Stimulated activated CD4-positive, alpha-beta T cell treated with anti-CD3 and anti-CD28 coated beads, TNF-alpha, amount 100 ng/mL, for 24 hours (primary cell): Measurements from ENCODE around the gene TMEM163.
"Not testable (repeated sequence)": the region's sequence is repeated elsewhere in the genome, so short reads cannot be mapped to it uniquely, and the experiment has no call there.

Experiments used
- DNase-seq, 3 experiments: peaks; one replicate each; pipeline ENCODE4 v3.0.0-alpha.2; 2020; ENCODE audit warnings: low read depth in 3 of 3

TMEM163 gene

DNA sequence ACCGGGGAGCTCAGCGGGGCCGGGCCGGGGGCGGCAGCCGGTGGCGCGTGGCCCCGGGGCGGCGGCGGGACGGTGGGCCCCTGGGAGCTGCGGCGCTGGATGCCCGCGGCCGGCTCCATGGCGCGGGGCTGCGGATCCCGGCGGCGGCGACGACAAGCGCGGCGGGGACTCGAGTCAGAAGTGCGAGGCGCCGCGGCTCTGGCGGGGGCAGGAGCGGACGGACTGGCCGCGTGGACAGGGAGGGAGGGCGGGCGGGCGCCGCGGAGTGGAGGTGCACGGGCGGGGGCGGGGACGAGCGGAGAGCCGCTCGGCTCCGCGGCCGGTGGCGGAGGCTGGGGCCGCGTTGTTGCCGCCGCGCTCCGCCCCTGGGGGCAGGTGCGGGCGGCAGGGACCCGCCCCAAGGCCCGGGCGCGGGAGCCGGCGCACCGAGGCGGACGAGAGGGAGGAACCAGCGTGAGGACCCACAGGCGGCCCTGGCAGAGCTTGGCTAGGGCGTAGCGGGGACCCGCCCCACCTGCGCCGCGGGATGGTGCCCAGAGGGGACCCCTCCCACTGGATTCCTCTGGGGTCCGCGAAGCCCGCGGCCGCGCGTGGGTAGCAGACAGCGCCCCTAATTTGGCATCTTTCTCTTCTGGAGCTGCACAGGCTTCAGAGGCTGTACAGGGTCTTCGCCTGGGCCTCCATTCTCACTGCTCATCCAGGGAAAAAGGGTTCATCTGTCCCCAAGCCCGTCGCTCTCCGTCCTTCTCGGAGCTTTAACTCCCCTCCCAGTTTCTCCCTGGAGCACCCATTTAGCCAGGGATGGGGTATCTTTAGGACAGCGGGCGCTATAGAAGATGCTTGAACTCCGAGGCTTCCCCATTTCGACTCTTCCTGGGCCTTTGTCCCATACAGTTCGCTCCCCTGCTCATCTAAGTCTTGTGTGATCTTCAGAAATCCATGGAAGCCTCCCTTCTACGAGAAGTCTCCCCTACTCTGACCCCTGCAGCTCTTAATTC is at the start of gene TMEM163:
TMEM163 (minus strand) TSS at position 184 of the 998 bp plus-strand sequence.
- no peak for DNase-seq

DNA sequence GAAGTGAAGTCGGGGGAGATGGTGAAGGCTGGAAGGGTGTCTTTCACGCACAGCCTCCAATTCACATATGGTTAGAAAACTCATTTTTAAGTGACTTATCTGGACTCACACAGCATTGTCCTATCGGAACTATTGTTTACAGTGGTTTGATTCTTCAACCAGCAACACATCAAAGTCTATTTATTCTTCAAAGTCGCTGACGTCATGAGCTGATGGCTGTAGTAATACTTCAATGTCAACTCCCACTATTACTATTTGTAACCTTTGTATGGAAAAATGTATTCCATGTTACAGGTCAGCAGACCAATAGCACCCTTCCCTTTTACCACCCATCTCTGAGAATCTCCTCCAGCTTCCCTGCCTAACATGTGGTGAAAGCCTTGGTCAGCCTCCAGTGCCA is 47.8 kb upstream of the TMEM163 start:
- DNase-seq: no peak

DNA sequence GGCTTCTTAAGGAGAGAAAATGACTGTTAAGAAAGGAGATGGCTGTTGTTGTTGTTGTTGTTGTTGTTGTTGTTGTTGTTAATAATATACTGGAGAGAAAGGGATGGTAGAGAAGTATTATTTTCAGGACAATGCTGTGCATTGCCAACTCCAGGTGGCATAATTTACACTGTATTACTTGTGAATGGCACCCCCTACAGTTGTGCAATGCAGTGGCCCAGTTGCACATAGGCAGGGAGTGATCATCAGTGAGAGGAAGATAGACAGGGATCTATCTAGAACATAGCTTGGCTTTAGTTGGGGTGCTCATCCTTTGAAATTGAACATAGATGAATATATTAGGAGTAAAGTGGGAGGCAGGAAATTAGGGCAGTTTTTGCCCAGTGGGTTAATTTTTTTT is 47.2 kb upstream of the TMEM163 start:
- no peak for DNase-seq

DNA sequence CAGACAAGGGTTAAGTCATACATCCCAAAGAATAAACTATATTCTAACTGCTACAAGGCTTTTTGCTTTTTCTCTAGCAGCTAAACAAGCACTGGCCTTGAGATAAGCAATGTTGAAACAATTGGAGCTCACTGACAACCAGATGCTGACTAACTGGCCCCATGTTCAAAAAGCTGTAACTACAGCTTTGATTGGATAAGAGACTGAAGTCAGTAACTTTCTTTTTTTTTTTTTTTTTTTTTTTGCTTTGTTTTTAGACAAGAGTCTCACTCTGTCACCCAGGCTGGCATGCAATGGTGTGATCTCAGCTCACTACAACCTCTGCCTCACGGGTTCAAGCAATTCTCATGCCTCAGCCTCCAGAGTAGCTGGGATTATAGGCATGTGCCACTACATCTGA is 45.4 kb upstream of the TMEM163 start:
- DNase-seq: no peak

DNA sequence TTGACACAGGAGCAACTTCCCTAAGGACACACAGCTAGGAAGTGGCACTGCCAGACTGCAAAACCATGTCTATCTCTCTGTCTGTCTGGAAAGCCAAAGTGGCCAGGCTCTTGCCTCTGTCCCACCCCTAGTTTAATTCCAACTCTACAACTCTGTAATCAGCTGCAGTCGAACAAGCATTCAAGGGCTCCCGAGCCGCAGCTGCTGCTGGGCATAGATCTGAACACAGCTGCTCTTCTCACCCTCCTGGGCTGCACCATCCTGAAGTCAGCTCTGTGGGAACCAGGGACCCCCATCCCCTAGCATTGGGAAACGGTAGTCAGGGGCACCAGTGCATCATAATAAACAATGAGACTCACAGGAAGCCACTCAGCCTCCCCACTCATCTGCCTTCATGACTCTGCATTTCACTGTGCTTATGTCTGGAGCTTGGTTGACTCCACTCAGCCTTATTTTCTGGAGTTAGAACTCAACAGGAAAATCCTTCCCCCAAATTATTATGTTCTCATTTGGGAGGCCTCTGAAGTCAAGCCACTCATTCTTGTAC is 44.4 kb upstream of the TMEM163 start:
- DNase-seq: no peak

DNA sequence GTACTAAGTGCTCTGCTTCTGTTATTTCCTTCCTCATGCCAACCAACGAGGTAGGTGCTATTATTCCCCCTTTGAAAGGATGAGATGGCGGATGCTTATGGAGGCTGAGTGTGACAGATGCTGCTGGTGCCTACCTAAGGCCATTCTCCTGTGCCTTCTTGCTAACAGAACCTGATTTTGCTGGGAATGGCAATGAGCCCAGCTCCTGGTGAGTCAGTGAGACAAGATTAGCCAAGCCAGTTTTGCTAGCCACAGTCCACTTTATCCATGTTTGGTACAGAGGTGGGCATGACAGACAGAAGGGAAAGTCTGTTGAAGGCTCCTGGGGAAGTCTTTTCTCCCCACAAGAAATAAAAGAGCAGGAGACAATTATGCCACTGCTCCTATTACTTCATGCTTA is 43.7 kb upstream of the TMEM163 start:
- DNase-seq: no peak

DNA sequence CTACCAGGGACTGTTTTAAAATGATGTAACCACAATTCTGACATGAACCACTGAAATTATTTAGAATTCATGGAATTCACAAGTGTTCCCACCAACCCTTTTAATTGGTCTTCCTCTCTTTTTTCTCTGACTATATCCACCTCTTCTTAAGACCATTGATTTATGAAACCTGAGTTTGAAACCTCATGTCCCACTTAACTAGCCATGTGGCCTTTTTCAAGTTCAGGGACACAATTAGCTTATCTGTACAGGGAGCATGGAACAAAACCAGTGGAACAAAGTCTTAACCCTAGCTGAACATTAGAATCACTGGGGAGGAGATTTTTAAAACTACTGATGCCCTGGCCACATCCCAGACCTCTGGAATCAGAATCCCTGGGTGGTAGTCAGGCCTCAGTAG is 41.6 kb upstream of the TMEM163 start:
- DNase-seq: no peak

DNA sequence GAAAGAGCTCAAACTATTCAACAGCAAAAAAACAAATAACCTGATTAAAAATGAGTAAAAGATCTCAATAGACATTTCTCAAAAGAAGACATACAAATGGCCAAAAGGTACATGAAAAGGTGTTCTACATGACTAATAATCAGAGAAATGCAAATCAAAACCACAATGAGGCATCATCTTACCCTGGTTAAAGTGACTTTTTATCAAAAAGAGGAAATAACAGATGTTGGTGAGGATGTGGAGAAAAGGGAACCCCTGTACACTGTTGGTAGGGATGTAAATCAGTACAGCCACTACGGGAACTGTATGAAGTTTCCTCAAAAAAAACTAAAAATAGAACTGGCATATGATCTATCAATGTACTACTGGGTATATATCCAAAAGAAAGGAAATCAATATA is 39.8 kb upstream of the TMEM163 start:
- DNase-seq: no peak

DNA sequence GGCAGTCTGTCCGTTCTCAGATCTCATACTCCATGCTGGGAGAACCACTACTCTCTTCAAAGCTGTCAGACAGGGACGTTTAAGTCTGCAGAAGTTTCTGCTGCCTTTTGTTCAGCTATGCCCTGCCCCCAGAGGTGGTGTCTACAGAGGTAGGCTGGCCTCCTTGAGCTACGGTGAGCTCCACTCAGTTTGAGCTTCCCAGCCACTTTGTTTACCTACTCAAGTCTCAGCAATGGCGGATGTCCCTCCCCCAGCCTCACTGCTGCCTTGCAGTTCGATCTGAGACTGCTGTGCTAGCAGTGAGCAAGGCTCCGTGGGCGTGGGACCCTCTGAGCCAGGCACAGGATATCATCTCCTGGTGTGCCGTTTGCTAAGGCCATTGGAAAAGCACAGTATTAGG is 33.2 kb upstream of the TMEM163 start:
- not testable (repeated sequence) for DNase-seq

DNA sequence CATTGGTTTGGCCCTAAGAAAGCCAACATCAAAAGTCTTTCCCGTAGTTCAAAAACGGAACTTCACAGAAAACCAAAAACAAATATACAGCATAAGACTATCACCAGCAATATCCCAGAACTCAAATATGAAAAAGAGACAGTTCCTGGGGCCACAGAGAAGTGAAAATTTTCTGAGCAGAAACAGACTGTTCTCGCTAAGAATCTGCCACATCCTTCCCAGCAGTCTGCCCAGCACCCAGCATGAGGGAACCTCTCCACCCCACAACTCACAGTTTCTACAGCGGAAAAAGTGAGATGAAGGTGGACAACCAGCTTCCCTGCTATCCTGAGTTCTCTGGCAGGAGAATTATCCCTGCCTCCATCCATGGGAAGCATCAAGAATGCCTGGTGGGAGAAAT is 26.7 kb upstream of the TMEM163 start:
- DNase-seq: no peak

DNA sequence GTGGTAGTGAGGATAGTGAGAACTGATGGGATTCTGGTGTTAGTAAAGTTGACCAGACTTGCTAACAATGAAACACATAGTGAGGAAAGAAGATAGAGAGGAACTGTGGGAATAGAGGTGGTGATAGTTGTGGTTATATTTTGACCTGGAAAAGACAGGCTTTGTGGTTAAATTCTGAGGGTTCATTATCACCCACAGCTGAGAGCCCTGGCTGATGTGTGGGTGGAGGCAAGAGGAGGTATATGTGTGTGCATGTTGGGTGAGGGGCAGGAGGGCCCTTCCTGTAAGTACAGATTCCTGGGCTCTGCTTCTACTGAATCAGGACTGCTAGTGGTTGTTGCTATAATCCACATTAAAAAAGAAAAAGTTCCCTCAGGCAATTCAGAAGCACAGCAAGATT is 26.2 kb upstream of the TMEM163 start:
- DNase-seq: no peak

DNA sequence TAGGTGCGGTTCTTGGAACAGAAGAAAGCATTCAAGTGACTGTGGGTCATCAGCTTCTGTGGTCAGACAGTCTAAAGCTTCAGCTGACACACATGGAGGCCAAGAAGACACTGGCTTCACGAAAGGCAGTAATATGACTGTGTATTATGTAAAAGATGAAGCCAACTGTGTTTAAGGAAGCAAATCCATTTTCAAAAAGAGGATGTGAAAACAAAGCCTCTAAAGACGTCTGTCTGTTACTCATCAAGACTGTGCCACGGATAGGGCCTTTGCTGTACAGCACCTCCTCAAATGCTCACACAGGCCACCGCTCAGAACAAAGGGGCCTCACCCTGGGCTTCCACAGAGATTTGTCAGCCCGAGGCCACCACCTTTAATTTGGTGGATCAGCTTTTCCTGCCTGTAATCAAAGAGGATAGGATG is 21.1 kb upstream of the TMEM163 start:
- no peak for DNase-seq

DNA sequence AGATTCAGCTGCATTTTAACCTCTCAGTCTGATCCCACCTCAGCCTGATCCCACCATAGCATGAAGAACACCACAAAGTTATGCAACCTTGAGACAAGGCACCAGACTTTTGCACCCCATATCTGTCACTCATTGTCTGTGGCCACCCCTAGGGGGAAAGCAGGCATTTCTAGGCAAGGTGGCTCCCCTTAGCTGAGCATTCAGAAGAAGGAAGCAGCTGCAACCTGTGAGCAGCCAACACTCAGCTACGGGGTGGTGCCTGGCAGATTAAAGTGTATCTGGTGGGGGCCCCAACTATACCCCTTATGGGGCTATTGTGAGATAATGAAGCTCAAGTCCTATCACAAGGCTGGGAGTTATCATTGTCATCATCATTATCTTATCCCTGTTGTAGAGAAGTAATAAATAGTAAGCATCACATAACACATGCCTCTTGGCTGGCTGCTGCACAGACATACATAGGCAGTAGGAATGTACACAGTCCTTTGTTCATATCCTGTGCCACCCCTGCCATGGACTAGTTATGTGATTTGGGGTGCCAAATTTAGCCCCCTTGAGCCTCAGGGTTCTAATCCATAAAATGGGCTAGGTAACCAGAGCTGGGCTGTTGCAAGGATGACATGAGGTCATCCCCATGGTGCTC is 20.6 kb upstream of the TMEM163 start:
- DNase-seq: no peak

DNA sequence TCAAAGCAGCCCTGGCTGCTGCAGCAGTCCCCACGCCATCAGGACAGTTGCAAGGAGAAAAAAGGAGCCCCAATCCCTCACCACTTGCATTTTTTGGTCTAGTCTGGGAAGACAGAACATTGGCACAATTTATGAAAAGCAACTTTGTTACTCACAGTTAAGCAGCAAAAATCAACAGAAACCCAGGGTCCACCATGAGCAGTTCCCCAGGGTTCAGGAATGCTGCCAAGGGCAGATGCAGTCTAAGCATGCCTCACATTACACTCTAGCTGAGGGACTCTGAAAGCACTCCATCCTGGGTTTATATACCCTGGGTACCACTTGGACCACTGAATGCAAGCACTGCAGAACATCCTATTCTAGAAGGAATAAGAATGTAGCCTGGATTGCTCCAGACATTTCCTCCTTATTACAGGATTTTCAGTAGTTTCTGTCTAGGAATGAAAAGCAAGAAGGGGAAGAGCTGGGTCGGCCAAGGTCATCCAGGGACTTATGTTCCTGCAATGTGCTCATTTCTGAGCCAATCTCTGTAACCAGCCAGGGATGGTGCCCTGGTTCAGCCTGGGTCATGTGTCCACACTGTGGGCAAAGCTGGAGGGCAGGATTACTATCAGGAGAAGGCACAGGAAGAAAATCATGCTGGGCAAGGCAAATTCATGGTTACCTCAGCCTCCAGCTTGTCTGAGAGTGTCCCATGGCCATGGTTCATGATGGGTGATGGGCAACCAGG is 19.5 kb upstream of the TMEM163 start:
- DNase-seq: no peak

DNA sequence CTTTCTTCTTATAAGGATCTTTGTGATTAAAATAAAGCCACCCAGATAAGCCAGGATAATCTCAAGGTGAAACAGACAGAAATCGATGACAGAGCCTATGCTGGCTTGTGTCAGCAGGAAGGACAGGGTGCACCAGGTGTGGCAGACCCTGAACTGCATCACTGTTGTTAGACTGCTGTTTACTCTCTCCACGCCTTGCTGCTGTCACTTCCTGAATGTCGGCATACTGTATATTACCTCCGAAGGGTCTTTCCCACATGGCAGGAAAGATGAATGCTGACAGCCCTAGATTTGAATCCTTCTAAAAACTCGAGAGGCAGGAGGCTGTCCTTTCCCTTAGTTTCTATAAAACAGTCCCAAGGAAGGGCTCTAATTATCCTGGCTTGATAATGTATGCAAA is 18.9 kb upstream of the TMEM163 start:
- DNase-seq: no peak

DNA sequence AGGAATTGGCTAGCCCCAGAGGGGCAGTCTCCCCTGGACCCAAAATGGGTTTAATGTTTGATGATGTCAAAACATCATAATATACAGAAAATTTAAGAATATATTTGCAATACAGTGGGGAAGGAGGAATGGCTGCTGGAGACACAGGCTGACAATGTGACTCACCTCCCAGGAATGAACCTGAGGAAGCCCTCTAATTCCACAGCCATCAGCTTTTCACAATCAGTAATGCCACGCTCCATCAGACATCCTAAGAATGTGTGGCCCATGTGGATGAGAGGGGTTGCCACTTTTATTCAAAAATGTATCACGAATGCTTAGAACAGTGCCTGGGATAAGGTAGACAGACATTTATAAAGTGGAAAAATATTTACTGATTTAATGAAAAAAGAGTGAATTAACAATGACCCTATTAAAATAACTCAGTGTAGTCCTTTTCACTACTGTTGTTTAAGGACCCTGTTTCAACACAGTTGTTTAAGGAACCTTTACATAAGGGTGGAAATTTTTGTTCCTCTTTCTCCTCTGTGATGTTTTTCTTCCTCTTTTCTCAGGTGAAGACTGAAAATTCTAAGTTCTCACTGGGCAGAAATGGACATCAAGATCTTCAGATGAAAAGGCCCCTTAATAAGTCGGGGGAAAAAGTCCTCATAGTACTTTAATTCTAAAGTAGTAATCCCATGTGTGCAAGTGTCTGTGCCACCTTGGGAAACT is 17.5 kb upstream of the TMEM163 start:
- no peak for DNase-seq

DNA sequence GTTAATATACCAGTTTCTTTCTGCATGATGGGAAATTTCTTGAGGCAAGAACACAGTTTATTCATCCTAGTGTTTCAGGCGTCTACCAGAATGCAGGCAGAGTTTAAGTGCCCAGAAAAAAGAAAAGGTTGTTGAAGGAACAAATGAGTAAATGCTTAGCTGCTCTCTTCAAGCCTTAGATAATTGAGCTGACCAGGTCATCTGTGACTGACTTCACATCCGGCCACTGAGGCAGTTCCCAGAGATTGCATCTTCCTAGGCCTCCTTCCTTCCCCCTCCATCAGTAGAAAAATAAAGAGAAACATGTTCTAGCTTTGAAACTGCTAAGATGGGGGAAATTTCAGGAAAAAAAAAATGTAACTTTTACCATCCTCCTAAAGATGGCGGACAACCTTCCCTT is 9.4 kb upstream of the TMEM163 start:
- no peak for DNase-seq

DNA sequence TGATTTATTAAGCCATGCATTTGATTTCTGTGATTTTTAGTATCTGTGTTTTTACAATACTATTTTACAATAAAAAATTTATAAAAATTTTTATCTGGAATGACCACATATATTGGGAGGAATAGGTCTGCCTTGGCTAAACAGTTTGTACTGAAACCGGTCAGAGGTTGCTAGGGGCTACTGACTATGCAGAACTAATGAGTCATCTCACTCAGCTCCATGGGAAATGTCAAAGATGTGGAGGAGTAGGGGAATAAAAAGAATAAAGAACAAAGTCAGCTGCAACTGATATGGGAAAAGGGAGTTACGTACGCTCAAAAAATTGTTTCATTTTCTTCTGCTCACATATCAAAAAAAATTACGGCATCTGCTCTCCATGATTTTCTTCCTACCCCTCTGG is 8.6 kb upstream of the TMEM163 start:
- no peak for DNase-seq

DNA sequence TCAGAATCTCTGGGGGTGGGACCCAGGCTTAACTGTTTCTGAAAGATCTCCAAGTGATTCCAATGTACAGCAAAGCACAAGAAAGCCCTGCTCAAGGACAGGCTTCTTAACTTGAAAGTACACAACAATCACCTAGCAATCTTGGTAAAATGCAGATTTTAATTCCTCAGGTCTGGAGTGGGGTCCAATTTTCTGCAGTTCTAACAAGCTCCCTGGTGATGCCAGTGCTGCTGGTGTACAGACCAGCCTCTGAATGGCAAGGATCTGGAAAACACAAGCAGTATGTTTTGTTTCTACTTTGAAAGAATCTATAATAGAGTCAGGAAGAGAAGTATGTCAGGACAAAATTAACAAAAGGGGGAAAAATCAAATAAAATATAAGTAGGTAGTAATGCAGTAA is 7.8 kb upstream of the TMEM163 start:
- no peak for DNase-seq

DNA sequence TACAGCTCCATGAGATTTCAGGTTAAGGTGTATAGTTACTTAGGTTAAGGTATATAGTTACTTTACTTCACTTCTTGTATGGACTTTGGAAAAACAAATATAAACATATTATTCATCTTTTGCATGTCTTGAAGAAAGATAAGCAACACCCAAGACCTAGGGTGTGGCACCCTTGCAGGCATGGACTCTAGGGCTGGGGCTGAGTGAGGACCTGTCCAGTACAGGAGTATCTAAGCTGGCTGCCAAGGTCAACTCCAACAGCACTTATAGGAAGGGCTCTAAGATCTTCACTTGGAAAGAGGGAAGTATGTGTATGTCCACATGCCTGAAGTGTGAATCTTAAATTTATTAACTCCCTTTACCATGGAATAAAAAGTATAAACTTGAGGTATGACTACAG is 7.1 kb upstream of the TMEM163 start:
- DNase-seq: no peak

DNA sequence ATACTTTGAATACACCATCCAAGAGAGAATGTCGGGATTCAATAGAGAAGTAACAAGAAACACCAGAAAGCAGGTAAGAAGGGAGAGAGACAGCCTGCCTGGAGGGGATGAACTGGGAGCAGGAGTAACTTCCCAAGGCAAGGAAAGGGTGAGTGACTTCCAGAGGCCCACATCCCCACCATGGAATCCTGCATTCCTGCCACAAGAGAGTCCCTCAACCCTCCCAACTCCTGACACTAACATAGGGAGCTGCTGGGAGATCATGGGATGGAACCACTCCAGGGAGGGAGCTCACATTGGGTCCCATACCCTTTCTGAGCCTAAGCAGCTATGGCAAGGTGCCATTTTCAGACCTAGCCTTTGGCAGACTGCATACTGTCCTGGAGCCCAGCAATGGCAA is 5.5 kb upstream of the TMEM163 start:
- DNase-seq: no peak

DNA sequence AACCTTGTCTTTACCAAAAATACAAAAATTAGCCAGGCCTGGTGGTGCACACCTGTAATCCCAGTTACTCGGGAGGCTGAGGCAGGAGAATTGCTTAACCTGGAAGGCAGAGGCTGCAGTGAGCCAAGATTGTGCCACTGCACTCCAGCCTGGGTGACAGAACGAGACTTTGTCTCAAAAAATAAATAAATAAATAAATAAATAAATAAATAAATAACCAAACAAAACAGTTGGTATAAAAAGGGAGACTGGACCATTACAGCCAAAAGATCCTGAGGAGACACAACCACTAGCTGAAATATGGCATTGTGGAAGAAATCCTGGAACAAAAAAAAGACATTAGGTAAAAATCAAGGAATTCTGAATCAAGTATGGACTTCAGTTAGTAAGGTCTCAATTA is 4.9 kb upstream of the TMEM163 start:
- not testable (repeated sequence) for DNase-seq
